SK-N-SH (cell line): ENCODE results near the gene ERAL1. TPM values are rescaled to one million over a fixed set of nuclear protein-coding genes. Genes with fewer than 3 reads are reported as not detected.

Source experiments
- CTCF ChIA-PET: fragments of 300-600, 350-600 bp; formaldehyde crosslinking; extraction: SDS; loops from one replicate; lab custom pipeline; 2021; lab: Yijun Ruan, JAX
- POLR2A ChIA-PET: fragments of 350-600 bp; sonication (Branson Sonifier 250); formaldehyde crosslinking; extraction: SDS; loops from one replicate; lab custom pipeline; 2020; ENCODE audit warnings: antibody characterized with exemption, inconsistent platforms; lab: Yijun Ruan, JAX
- DNase-seq: peaks from one replicate; pipeline ENCODE4 v3.0.0; 2012
- H2AFZ ChIP-seq: fragments of 200-600 bp; sonication (generic); 2 replicates; pipeline ENCODE4 v1.8.1; 2016; ENCODE audit warnings: antibody characterized with exemption, mild to moderate bottlenecking, low read depth
- H3F3A ChIP-seq: fragments of 200-600 bp; sonication (generic); replicated peaks from 2 replicates; pipeline ENCODE3; 2016; ENCODE audit warnings: antibody characterized with exemption, mild to moderate bottlenecking; ENCODE audit not compliant: insufficient read depth
- H3K27ac ChIP-seq, 2 experiments: fragments of 200-500 bp in 1 of 2; fragments of 200-600 bp in 1 of 2; sonication (Bioruptor generic) in 1 of 2; sonication (generic), shearing (Covaris generic) in 1 of 2; 2 replicates each; pipeline versions ENCODE4 v1.5.1 to v1.6.1; 2014 to 2016; ENCODE audit warnings: low read depth in 2 of 2, inconsistent platforms in 1 of 2, low read length in 1 of 2, mild to moderate bottlenecking in 1 of 2, mixed read lengths in 1 of 2
- H3K27me3 ChIP-seq: fragments of 200-600 bp; sonication (generic), shearing (Covaris generic); 2 replicates; pipeline ENCODE4 v1.6.1; 2016; ENCODE audit warnings: mixed run types; ENCODE audit not compliant: insufficient read depth
- H3K36me3 ChIP-seq, 2 experiments: fragments of 200-500 bp in 1 of 2; fragments of 200-600 bp in 1 of 2; sonication (Bioruptor generic) in 1 of 2; sonication (generic) in 1 of 2; replicated peaks in 1 of 2; 2 replicates each; pipeline versions ENCODE3 to v1.5.1; 2014 to 2016; ENCODE audit warnings: low read length in 1 of 2, mild to moderate bottlenecking in 1 of 2; ENCODE audit not compliant: insufficient read depth in 2 of 2, control insufficient read depth in 1 of 2
- H3K4me1 ChIP-seq, 2 experiments: fragments of 200-500 bp in 1 of 2; fragments of 200-600 bp in 1 of 2; sonication (Bioruptor generic) in 1 of 2; sonication (generic), shearing (Covaris generic) in 1 of 2; 2 replicates each; pipeline versions ENCODE4 v1.5.1 to v1.6.1; 2014 to 2016; ENCODE audit warnings: low read depth in 1 of 2, low read length in 1 of 2, mixed run types in 1 of 2; ENCODE audit not compliant: insufficient read depth in 2 of 2, control insufficient read depth in 1 of 2
- H3K4me2 ChIP-seq: fragments of 200-600 bp; sonication (generic), shearing (Covaris generic); 2 replicates; pipeline ENCODE4 v1.6.1; 2017; ENCODE audit warnings: mixed run types
- H3K4me3 ChIP-seq, 2 experiments: fragments of 200-500 bp in 1 of 2; fragments of 200-600 bp in 1 of 2; sonication (Bioruptor generic) in 1 of 2; sonication (generic), shearing (Covaris generic) in 1 of 2; 2 replicates each; pipeline versions ENCODE4 v1.5.1 to v1.8.1; 2014 to 2016; ENCODE audit warnings: low read depth in 2 of 2, inconsistent platforms in 1 of 2, low read length in 1 of 2, mild to moderate bottlenecking in 1 of 2, mixed read lengths in 1 of 2, moderate library complexity in 1 of 2
- H3K79me2 ChIP-seq: fragments of 200-600 bp; sonication (generic); 2 replicates; pipeline ENCODE4 v1.8.1; 2017; ENCODE audit warnings: mild to moderate bottlenecking; ENCODE audit not compliant: insufficient read depth
- H3K9ac ChIP-seq: fragments of 200-600 bp; sonication (generic); 2 replicates; pipeline ENCODE4 v1.6.1; 2017; ENCODE audit warnings: mixed run types
- H3K9me2 ChIP-seq: fragments of 200-600 bp; sonication (generic); 2 replicates; pipeline ENCODE4 v1.6.1; 2017; ENCODE audit warnings: mixed run types
- H3K9me3 ChIP-seq: fragments of 200-600 bp; sonication (generic); 2 replicates; pipeline ENCODE4 v1.6.1; 2017; ENCODE audit warnings: mixed run types, mild to moderate bottlenecking, moderate library complexity
- H4K20me1 ChIP-seq: fragments of 200-600 bp; sonication (generic); 2 replicates; pipeline ENCODE4 v1.6.1; 2017; ENCODE audit warnings: mild to moderate bottlenecking, mixed run types; ENCODE audit not compliant: insufficient read depth
- ELF1 ChIP-seq: IDR thresholded peaks from 2 replicates; pipeline ENCODE4 v1.4.0; 2012
- EP300 ChIP-seq, 2 experiments: IDR thresholded peaks; 2 replicates each; pipeline versions ENCODE4 v1.4.0 to v1.6.1; 2012; ENCODE audit warnings: borderline replicate concordance in 1 of 2, low read depth in 1 of 2, low read length in 1 of 2
- EZH2phosphoT487 ChIP-seq: fragments of 200-600 bp; sonication (generic); IDR thresholded peaks from 2 replicates; pipeline ENCODE4 v1.6.1; 2017; ENCODE audit warnings: low read depth, mixed run types, mild to moderate bottlenecking, antibody characterized with exemption, moderate library complexity, borderline replicate concordance
- FOXM1 ChIP-seq: IDR thresholded peaks from 2 replicates; pipeline ENCODE4 v1.4.0; 2012; ENCODE audit warnings: low read depth, mild to moderate bottlenecking
- GABPA ChIP-seq: IDR thresholded peaks from 2 replicates; pipeline ENCODE4 v1.4.0; 2012; ENCODE audit warnings: low read depth, mild to moderate bottlenecking
- GATA2 ChIP-seq: sonication (generic); formaldehyde crosslinking; IDR thresholded peaks from 2 replicates; pipeline ENCODE4 v1.5.0; 2020; ENCODE audit warnings: mild to moderate bottlenecking, missing genetic modification reagents
- JUND ChIP-seq: IDR thresholded peaks from 2 replicates; pipeline ENCODE4 v1.4.0; 2012
- MXI1 ChIP-seq: IDR thresholded peaks from 2 replicates; pipeline ENCODE4 v1.6.1; 2012; ENCODE audit warnings: mild to moderate bottlenecking, low read depth, low read length, improper control_type of control experiment
- NRF1 ChIP-seq: IDR thresholded peaks from 2 replicates; pipeline ENCODE4 v1.6.1; 2012; ENCODE audit warnings: low read depth, mild to moderate bottlenecking, low read length
- PBX3 ChIP-seq: IDR thresholded peaks from 2 replicates; pipeline ENCODE4; 2012
- POLR2AphosphoS5 ChIP-seq: IDR thresholded peaks from 2 replicates; pipeline ENCODE4 v1.6.1; 2012; ENCODE audit warnings: low read depth, low read length
- RAD21 ChIP-seq: IDR thresholded peaks from 2 replicates; pipeline ENCODE4 v1.6.1; 2012; ENCODE audit warnings: mild to moderate bottlenecking, low read length
- REST ChIP-seq: IDR thresholded peaks from 2 replicates; pipeline ENCODE4 v1.6.1; 2012; ENCODE audit warnings: mild to moderate bottlenecking, low read depth, low read length, moderate library complexity
- RFX5 ChIP-seq: IDR thresholded peaks from 2 replicates; pipeline ENCODE4 v1.6.1; 2012; ENCODE audit warnings: mild to moderate bottlenecking, improper control_type of control experiment, low read length
- RXRA ChIP-seq: IDR thresholded peaks from 2 replicates; pipeline ENCODE4 v1.4.0; 2012; ENCODE audit warnings: low read depth, mild to moderate bottlenecking, borderline replicate concordance
- SMC3 ChIP-seq: IDR thresholded peaks from 2 replicates; pipeline ENCODE4 v1.6.1; 2012; ENCODE audit warnings: low read depth, low read length, improper control_type of control experiment
- TAF1 ChIP-seq: IDR thresholded peaks from 2 replicates; pipeline ENCODE4 v1.6.1; 2012; ENCODE audit warnings: low read depth, mild to moderate bottlenecking, low read length, moderate library complexity, borderline replicate concordance
- TCF12 ChIP-seq: IDR thresholded peaks from 2 replicates; pipeline ENCODE4 v1.4.0; 2012
- TEAD4 ChIP-seq: IDR thresholded peaks from 2 replicates; pipeline ENCODE4 v1.4.0; 2012; ENCODE audit warnings: mild to moderate bottlenecking, borderline replicate concordance; ENCODE audit not compliant: insufficient read depth
- YY1 ChIP-seq: IDR thresholded peaks from 2 replicates; pipeline ENCODE4 v1.4.0; 2012; ENCODE audit warnings: low read depth, mild to moderate bottlenecking
- WGBS: methylation state at CpG from one replicate; pipeline ENCODE4 v1.1.6; 2017; ENCODE audit warnings: low lambda C conversion rate; 5-methylcytosine and 5-hydroxymethylcytosine counted together
- polyA plus RNA-seq, 3 experiments: library from polyadenylated mRNA; depleted of rRNA; stranded (reverse); fragments of >200 nt; gene quantifications; 2 replicates each; pipeline ENCODE4 v1.2.3, GENCODE V29; 2012

Gene ERAL1
- polyA plus RNA-seq, 1 of the 3 experiments (the other 2 are of a cell fraction), result 57.3 TPM

GRCh38 chr17:28816540-28816939 is 38.3 kb upstream of the ERAL1 start:
- Histone ChIP-seq H3K4me1 (no peaks in the 10 kb centered on the region; a peak in 2 of 4 replicates), H3F3A (peaks cover 9% of the 10 kb centered on the region), H3K4me2 (no peak overlapping the region), H3K9ac (no peak overlapping the region), H3K36me3 (no peaks in the 10 kb centered on the region), H3K9me3 (no peaks in the 10 kb centered on the region), H4K20me1 (no peaks in the 10 kb centered on the region), H3K9me2 (no peaks in the 10 kb centered on the region), H3K79me2 (peaks cover 84% of the 10 kb centered on the region), H3K27me3 (no peaks in the 10 kb centered on the region), H3K27ac (no peak overlapping the region), H3K4me3 (no peak overlapping the region), H2AFZ (no peak overlapping the region)
- TF ChIP-seq EP300 (IDR thresholded peaks at IDR 0.05; ENCODE audit: borderline replicate concordance in 1 of 2, low read depth in 1 of 2, low read length in 1 of 2) (no peak), TCF12 (no peak), SMC3 (no peak), TAF1 (no peak), ELF1 (no peak), REST (no peak), POLR2AphosphoS5 (no peak)
- DNase-seq, result no peak
- ChIA-PET CTCF (no interaction called here), POLR2A (no interaction called here)
- whole genome bisulfite sequencing, result 93% methylated on average over 4 of the region's 4 CpGs

- H3K27me3 ChIP-seq, result no peaks in the 10 kb centered on the region
- no peaks in the 10 kb centered on the region for H3K36me3 ChIP-seq
- H3F3A ChIP-seq, result peaks cover 2% of the 10 kb centered on the region
- no peak overlapping the region for H2AFZ ChIP-seq
- H3K9me2 ChIP-seq, result no peaks in the 10 kb centered on the region
- H3K27ac ChIP-seq, result no peak overlapping the region
- WGBS, result 95% methylated on average over 3 of the region's 3 CpGs
- H4K20me1 ChIP-seq, result no peaks in the 10 kb centered on the region
- H3K4me2 ChIP-seq, result no peak overlapping the region
- H3K9ac ChIP-seq, result no peak overlapping the region
- POLR2A ChIA-PET, result no interaction called here
- no peaks in the 10 kb centered on the region for H3K9me3 ChIP-seq
- H3K4me3 ChIP-seq, result no peak overlapping the region
- H3K4me1 ChIP-seq, result no peaks in the 10 kb centered on the region
- no peak for DNase-seq
- CTCF ChIA-PET, result interaction anchor here (1.0 to 1.9 kb wide), 2 partner anchors 56 to 325 kb away, joined by 3 to 7 read pairs; no protein-coding TSS in a partner anchor
- H3K79me2 ChIP-seq, result peaks cover 87% of the 10 kb centered on the region
- TF ChIP-seq GATA2 (CRISPR knock-in tag) (no peak), RXRA (no peak), JUND (no peak), PBX3 (no peak), SMC3 (no peak), TEAD4 (no peak), RAD21 (no peak), MXI1 (no peak), RFX5 (no peak), FOXM1 (no peak), EZH2phosphoT487 (no peak), EP300 (IDR thresholded peaks at IDR 0.05; ENCODE audit: borderline replicate concordance in 1 of 2, low read depth in 1 of 2, low read length in 1 of 2) (no peak), YY1 (no peak), REST (no peak), NRF1 (no peak), GABPA (no peak)
These were observed 36.0 kb upstream of the ERAL1 start for GRCh38 chr17:28818819-28819221.
